Measurements from ENCODE around the gene MYH16.

GRCh38 chr7:99234185-99234584 lies 38.5 kb upstream of the MYH16 start:
- TF ChIP-seq CTCF (conservative IDR thresholded peaks at IDR 0.05 in 1 of 2, IDR thresholded peaks at IDR 0.05 in 1 of 2; ENCODE audit: low read depth in 1 of 2, low read length in 2 of 2) = no peak
- TF ChIP-seq EZH2 (IDR thresholded peaks at IDR 0.05; ENCODE audit: low read length, missing control alignments) = no peak

Data from fibroblast of lung (primary cell).